Stromal cell of bone marrow (primary cell): Measurements from ENCODE around the gene CYFIP2.

Experiments used
- DNase-seq: peaks from one replicate; pipeline ENCODE4 v3.0.0-alpha.2; 2012; ENCODE audit warnings: low read depth

Gene CYFIP2

DNA sequence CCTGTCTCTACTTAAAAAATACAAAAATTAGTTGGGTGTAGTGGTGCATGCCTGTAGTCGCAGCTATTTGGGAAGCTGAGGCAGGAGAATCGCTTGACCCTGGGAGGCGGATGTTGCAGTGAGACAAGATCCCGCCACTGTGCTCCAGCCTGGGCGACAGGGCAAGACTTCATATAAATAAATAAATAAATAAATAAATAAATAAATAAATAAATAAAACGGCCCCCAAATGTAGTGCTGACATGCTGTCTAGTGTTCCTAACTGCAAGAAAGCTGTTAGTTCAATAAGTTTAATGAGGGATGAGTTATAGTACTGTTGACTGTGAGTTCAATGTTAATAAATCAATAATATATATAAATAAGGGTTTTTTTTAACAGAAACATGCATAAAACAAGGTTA lies 7.5 kb upstream of the CYFIP2 start:
- DNase-seq: no peak

DNA sequence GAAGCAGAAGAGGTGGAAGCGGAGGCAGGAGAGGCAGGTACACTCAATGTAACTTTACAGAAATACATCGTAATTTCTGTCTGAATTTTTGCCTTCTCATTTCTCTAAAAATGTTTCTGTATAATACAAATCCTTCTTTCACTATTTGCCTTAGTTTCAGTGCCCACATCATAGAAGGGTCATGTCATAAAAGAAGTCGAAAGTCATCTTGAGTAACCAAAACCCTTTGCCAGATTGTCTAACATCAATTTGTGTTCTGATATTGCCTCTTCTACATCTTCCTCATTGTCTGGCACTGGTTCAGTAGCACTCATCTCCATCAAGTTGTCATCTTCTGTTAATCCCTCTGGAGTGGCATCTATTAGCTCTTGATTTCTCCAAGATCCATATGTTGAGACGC lies 6.2 kb upstream of the CYFIP2 start:
- no peak for DNase-seq

GRCh38 chr5:157263496-157264090 lies 2.3 kb upstream of the CYFIP2 start:
- DNase-seq: no peak

DNA sequence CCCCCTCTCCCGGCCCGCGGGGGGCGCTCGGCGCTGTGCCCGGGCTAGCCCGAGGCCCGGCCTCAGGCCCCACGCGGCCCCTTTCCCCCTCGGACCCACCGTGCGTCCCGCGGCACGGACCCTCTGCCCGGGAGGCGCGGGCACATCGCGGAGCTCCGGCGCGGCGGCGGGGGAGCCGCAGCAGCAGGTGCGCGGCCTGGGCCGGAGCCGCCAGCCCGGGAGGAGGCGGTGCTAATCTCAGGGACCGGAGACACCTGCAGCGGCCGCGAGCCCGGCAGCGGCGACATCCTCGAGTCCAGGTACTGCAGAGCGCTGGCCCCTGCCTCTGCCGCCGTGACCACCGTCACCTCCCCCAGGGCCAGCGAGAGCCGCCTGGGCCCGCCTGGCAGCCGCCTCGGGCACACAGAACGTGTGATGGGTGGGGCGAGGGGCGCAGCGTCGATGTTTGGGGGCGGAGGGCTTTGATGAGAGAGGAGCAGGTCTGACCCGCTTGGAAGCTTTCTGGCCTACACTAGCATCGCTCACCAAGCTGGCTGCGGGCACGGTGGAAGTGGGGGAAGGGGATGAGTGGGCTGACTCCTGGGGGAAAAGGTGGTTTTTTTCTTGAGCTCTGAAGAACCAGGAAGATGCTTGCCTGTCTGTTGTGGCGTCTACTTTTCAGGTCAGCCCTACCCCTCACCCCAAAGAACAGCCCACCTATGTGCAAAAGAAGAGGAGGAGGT lies 524 bp downstream of the CYFIP2 start:
- DNase-seq: no peak

DNA sequence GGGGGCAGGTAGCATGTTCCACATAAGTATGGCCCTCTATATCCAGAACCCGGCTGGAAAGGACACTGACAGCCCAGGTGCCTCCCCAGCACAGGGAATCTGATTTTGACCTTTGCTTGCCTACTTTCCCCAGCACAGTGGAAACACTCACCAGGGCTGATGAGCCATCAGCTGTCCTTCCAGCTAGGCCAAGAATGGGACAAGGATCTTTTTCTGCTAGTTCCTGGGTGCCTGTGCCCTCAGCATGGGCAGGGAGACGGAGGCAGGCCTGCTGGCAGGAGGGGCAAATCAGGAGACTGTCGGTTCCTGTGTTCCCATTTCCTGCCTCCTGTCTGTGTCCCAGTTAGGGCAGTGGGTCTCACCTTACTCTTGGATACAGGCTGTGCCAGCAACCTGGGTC lies 1.1 kb downstream of the CYFIP2 start:
- no peak for DNase-seq

DNA sequence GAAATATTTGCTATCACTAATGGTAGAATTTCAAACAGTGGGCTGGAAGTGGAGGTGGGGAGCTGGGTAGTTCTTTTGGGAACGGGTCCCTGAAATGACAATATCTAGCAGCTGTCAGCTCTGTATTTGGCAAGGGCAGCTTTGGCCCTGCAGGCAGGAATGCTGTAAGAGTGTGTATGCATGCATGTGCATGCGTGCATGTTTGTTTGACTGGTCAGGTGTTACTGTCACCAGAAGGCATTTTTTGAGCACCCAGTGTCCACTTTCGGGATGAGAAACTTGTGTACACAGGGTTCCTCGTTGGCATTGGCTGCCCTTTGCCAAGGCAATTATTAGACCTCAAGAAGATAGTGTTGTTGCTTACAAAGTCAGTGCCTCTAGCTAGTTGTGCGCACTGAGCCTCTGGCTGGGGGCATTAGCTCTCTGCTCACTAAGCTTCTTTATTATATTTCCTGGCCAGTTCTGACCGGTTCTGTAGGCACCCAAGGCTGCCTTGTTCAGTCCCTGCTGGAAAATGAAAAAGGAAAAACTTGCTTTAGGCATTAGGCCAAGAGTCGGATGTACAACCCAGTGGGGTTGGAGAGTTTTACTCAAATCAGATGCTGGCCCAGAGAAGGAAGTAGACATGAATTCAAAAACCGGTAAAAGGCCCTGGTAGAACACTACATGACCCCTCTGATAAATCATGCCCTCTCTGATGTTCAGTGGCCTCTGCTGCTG lies 2.0 kb downstream of the CYFIP2 start:
- no peak for DNase-seq

DNA sequence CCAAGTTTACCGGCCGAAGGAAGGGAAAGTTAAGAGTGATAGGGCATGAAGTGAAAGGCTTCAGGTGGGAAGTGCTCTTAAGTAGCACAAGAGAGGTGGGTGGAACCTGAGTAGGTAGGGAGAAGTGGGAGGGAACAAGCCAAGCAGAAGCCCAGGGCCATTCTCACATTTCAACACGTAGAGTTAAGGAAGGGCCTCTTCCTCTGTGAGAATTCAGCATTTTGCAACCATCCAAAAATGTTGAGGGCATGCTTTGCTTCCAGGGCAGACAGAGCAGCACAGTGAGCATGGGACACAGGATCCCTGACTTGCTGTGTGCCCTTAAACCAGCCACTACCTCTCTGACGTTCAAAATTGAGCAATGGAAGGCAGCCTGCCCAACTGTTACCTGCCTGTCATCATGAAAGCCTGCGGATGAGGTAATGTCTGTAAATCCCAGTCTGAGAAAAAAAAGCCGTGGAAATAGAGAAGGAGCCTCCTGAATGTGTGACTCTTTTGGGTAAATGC lies 3.3 kb downstream of the CYFIP2 start:
- DNase-seq: no peak

- DNase-seq: no peak
Observed at GRCh38 chr5:157269761-157270272, 3.9 kb downstream of the CYFIP2 start.

GRCh38 chr5:157270771-157271170 lies 4.8 kb downstream of the CYFIP2 start:
- DNase-seq: no peak

DNA sequence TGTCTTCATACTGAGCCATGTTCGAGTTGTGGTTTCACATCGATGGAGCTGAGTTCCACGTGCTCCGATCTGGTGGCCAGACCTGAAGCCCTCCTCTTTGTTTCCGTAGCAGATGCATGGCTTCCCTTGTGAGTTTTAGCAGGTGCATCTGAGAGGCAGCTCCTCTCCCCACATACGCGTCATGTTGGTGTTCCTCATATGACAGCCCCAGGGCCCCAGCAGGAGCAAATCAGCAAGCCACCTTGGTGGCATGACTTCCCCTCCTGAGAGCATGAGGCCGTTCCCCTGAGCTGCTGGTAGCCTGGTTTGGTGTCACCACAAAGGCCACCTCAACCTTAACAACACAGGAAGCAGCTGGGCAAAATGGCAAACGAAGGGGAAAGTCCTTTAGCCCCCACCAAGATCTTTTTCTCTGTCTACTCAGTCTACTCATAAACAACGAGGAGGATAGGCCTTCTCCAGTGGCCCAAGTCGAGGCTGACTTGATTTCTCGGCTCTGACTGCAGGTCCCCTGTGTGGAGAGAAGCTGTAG lies 5.9 kb downstream of the CYFIP2 start:
- DNase-seq: no peak

GRCh38 chr5:157273131-157273556 lies 7.2 kb downstream of the CYFIP2 start:
- no peak for DNase-seq

GRCh38 chr5:157275403-157275802 lies 9.5 kb downstream of the CYFIP2 start:
- DNase-seq: no peak

- no peak for DNase-seq
Observed at GRCh38 chr5:157278319-157279037, 12.6 kb downstream of the CYFIP2 start.

GRCh38 chr5:157279605-157280239 lies 13.8 kb downstream of the CYFIP2 start:
- no peak for DNase-seq

DNA sequence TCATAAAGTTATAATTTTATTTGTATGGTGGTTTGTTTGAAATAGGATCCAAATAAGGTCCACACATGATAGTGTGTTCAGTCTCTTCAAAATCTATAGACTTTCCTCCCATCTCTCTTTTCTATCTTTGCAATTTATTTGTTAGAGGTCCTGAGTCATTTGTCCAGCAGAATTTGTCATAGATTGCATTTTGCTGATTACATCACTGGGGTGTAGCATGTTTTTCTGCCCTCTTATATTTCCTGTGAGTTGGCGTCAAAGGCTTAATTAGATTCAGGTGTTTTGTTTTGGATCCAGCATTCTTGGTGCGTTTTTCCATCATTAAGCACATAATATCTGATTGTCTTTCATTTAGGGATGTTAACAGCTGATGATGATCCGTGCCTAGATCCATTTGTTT lies 15.0 kb downstream of the CYFIP2 start:
- DNase-seq: peak; percentile 56

DNA sequence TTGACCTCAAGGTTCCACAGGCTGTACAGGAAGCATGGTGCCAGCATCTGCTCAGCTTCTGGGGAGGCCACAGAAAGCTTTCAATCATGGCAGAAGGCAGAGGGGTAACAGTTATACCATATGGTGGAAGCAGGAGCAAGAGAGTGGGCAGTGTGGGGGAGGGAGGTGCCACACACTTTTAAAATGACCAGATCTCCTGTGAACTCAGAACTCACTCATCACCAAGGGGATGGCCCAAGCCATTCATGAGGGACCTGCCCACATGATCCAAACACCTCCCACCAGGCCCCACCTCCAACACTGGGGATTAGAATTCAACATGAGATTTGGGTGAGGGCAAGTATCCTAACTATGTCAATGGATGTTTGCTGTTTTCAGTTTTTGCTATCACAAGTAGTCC lies 16.2 kb downstream of the CYFIP2 start:
- no peak for DNase-seq

- no peak for DNase-seq
Observed at GRCh38 chr5:157283434-157283833, 17.5 kb downstream of the CYFIP2 start.

GRCh38 chr5:157284458-157285212 lies 18.7 kb downstream of the CYFIP2 start:
- DNase-seq: no peak

DNA sequence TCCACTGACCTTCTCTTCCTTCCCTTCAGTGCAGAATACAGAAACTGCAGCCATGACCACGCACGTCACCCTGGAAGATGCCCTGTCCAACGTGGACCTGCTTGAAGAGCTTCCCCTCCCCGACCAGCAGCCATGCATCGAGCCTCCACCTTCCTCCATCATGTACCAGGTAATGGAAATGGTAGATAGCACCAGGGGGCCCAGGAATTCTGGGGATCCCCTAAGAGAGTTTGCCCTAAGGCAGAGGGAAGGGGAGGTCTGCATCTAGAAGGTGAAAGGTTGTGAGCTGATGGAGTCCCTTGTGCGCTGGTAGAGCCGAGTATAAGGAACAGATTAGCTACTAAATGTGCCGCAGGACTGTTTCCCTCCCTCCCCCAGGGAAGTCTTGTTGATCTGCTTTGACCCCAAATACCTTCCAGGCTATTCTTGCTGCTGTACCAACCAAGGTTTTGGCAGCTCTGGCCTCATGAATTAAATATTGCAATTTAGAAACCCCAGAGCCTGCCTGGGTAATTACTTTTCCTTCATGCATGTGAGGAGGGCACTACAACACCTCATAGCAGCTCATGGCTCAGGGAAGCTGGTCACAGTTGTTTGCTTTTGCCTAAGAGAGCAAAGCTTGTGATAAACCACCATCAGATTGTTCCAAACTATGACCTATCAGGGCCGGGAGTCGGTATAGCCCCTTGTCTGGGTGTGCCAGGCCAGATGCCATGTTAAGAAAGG lies 19.6 kb downstream of the CYFIP2 start:
- DNase-seq: no peak

GRCh38 chr5:157286761-157287211 lies 20.9 kb downstream of the CYFIP2 start:
- DNase-seq: no peak
